ENCODE results near the gene UPP1. TPM values are rescaled to one million over a fixed set of nuclear protein-coding genes. Genes with fewer than 3 reads are reported as not detected.
A peak's percentile ranks its signal among the peaks of the same experiment; 100 is the strongest.

UPP1 gene
- total RNA-seq, 1 experiment from 2014 or later = 71.9 TPM

- Histone ChIP-seq H3K27me3 (ENCODE audit: low read length) (no peaks in the 10 kb centered on the region), H3K9me2 (replicated peaks; ENCODE audit: low read length) (no peaks in the 10 kb centered on the region), H3K36me3 (ENCODE audit: low read depth, low read length) (peaks cover 3% of the 10 kb centered on the region; the same call in 1 of the 2 replicates), H4K20me1 (ENCODE audit: low read length) (peaks cover 12% of the 10 kb centered on the region; the same call in 1 of the 2 replicates), H3K79me2 (ENCODE audit: low read length) (peaks cover 16% of the 10 kb centered on the region), H3K27ac (ENCODE audit: low read length) (peak overlapping the region; percentile 99), H3K4me2 (ENCODE audit: low read length) (peak overlapping the region; percentile 68), H3K9ac (ENCODE audit: low read length) (peak overlapping the region; percentile 48; the same call in 1 of the 2 replicates), H3F3A (ENCODE audit: low read length, unreplicated experiment) (peaks cover 6% of the 10 kb centered on the region), H2AFZ (ENCODE audit: low read length) (no peak overlapping the region), H3K9me3 (ENCODE audit: low read length) (no peaks in the 10 kb centered on the region), H3K4me1 (ENCODE audit: insufficient read depth, low read length) (peaks cover 68% of the 10 kb centered on the region), H3K4me3 (ENCODE audit: low read length) (no peak overlapping the region)
- BruUV-seq (replicated peaks) = no TSS peak
- intact Hi-C loops (cut with micrococcal nuclease) = loop anchor here (1.0 to 10.0 kb wide), 2 partner anchors 52 to 241 kb away; no protein-coding TSS in a partner anchor
- TF ChIP-seq EZH2 (IDR thresholded peaks at IDR 0.05; ENCODE audit: low read length, unreplicated experiment) = no peak
- TF ChIP-seq EZH2phosphoT487 (IDR thresholded peaks at IDR 0.05; ENCODE audit: borderline replicate concordance, low read length) = no peak
- TF ChIP-seq CTCF (conservative IDR thresholded peaks at IDR 0.05; ENCODE audit: low read depth, low read length) = no peak
- no peak for ATAC-seq
- no peak for DNase-seq
- ChIA-PET POLR2A (ENCODE audit: unreplicated experiment) (no interaction called here), CTCF (no interaction called here)
Observed at GRCh38 chr7:48085942-48086341, 3.1 kb upstream of the UPP1 start.

- H3K9me2 ChIP-seq (replicated peaks; ENCODE audit: low read length) = no peaks in the 10 kb centered on the region
- no peak overlapping the region for H3K4me3 ChIP-seq (ENCODE audit: low read length)
- ChIA-PET CTCF (no interaction called here), POLR2A (ENCODE audit: unreplicated experiment) (interaction anchor here (0.7 kb wide), 1 partner anchor 35 kb away, joined by 6 read pairs; no protein-coding TSS in a partner anchor)
- H3K79me2 ChIP-seq (ENCODE audit: low read length) = peaks cover 29% of the 10 kb centered on the region
- ATAC-seq (no peak), DNase-seq (peak; percentile 26)
- H3F3A ChIP-seq (ENCODE audit: low read length, unreplicated experiment) = peaks cover 6% of the 10 kb centered on the region
- no TSS peak for BruUV-seq (replicated peaks)
- no peak for TF ChIP-seq CTCF (conservative IDR thresholded peaks at IDR 0.05; ENCODE audit: low read depth, low read length)
- TF ChIP-seq EZH2phosphoT487 (IDR thresholded peaks at IDR 0.05; ENCODE audit: borderline replicate concordance, low read length) = no peak
- no peak for TF ChIP-seq EZH2 (IDR thresholded peaks at IDR 0.05; ENCODE audit: low read length, unreplicated experiment)
- H3K36me3 ChIP-seq (ENCODE audit: low read depth, low read length) = peaks cover 10% of the 10 kb centered on the region; the same call in 1 of the 2 replicates
- no peak overlapping the region for H2AFZ ChIP-seq (ENCODE audit: low read length)
- peak overlapping the region; percentile 40 for H3K9ac ChIP-seq (ENCODE audit: low read length)
- H3K9me3 ChIP-seq (ENCODE audit: low read length) = no peaks in the 10 kb centered on the region
- peak overlapping the region; percentile 68 for H3K4me2 ChIP-seq (ENCODE audit: low read length)
- peak overlapping the region; percentile 99 for H3K27ac ChIP-seq (ENCODE audit: low read length)
- H3K27me3 ChIP-seq (ENCODE audit: low read length) = no peaks in the 10 kb centered on the region
- peaks cover 69% of the 10 kb centered on the region for H3K4me1 ChIP-seq (ENCODE audit: insufficient read depth, low read length)
- H4K20me1 ChIP-seq (ENCODE audit: low read length) = peaks cover 21% of the 10 kb centered on the region; the same call in 1 of the 2 replicates
- intact Hi-C loops (cut with micrococcal nuclease) = loop anchor here (10.0 kb wide), 1 partner anchor 243 kb away; no protein-coding TSS in a partner anchor
Observed at GRCh38 chr7:48087349-48087748, 1.7 kb upstream of the UPP1 start.

GRCh38 chr7:48088559-48089045 is 463 bp upstream of the UPP1 start:
- CTCF ChIA-PET = interaction anchor here (0.6 to 1.4 kb wide), 2 partner anchors 22 to 143 kb away, joined by 3 to 5 read pairs; no protein-coding TSS in a partner anchor

More at GRCh38 chr7:48088559-48089045, 463 bp upstream of the UPP1 start:
- BruUV-seq (replicated peaks) = TSS peak; percentile 54
- H3K9me2 ChIP-seq (replicated peaks; ENCODE audit: low read length) = no peaks in the 10 kb centered on the region
- peaks cover 30% of the 10 kb centered on the region for H3K79me2 ChIP-seq (ENCODE audit: low read length)
- H3K36me3 ChIP-seq (ENCODE audit: low read depth, low read length) = peaks cover 15% of the 10 kb centered on the region; the same call in 1 of the 2 replicates
- intact Hi-C loops (cut with micrococcal nuclease) = loop anchor here (2.0 to 10.0 kb wide), 2 partner anchors 110 to 244 kb away; partner anchors contain the start of gene HUS1
- H3K9ac ChIP-seq (ENCODE audit: low read length) = peak overlapping the region; percentile 93
- no peaks in the 10 kb centered on the region for H3K9me3 ChIP-seq (ENCODE audit: low read length)
- POLR2A ChIA-PET (ENCODE audit: unreplicated experiment) = interaction anchor here (0.6 to 1.5 kb wide), 4 partner anchors 47 to 138 kb away, joined by 4 to 8 read pairs (median 6); no protein-coding TSS in a partner anchor
- H3K27me3 ChIP-seq (ENCODE audit: low read length) = no peaks in the 10 kb centered on the region
- peaks cover 56% of the 10 kb centered on the region for H3K4me1 ChIP-seq (ENCODE audit: insufficient read depth, low read length)
- peak overlapping the region; percentile 94 for H3K4me3 ChIP-seq (ENCODE audit: low read length)
- peak overlapping the region; percentile 98 for H3K4me2 ChIP-seq (ENCODE audit: low read length)
- peak overlapping the region; percentile 87 for H2AFZ ChIP-seq (ENCODE audit: low read length)
- H3F3A ChIP-seq (ENCODE audit: low read length, unreplicated experiment) = peaks cover 6% of the 10 kb centered on the region
- ATAC-seq (peak; percentile 33), DNase-seq (peak; percentile 83)
- TF ChIP-seq CTCF (conservative IDR thresholded peaks at IDR 0.05; ENCODE audit: low read depth, low read length) (no peak), EZH2 (IDR thresholded peaks at IDR 0.05; ENCODE audit: low read length, unreplicated experiment) (no peak), EZH2phosphoT487 (IDR thresholded peaks at IDR 0.05; ENCODE audit: borderline replicate concordance, low read length) (no peak)
- peak overlapping the region; percentile 99 for H3K27ac ChIP-seq (ENCODE audit: low read length)
- peaks cover 21% of the 10 kb centered on the region; the same call in 1 of the 2 replicates for H4K20me1 ChIP-seq (ENCODE audit: low read length)

Measured in PC-3 (cell line).